GM19438 (cell line): ENCODE data around the gene HYLS1.

ENCODE experiments used
- ATAC-seq: cut with Tn5 transposase; IDR thresholded peaks from one replicate; pipeline ENCODE4 v1.9.1; 2021; ENCODE audit warnings: low read depth; ENCODE audit not compliant: unreplicated experiment

Gene HYLS1

GRCh38 chr11:125947419-125948277, 60.2 kb downstream of the HYLS1 start:
- no peak for ATAC-seq

GRCh38 chr11:125948278-125949051, 61.0 kb downstream of the HYLS1 start:
- no peak for ATAC-seq

GRCh38 chr11:125949271-125950177, 62.1 kb downstream of the HYLS1 start:
- ATAC-seq: no peak

- ATAC-seq: no peak
Measured at GRCh38 chr11:125950178-125950490, 62.7 kb downstream of the HYLS1 start.
